ENCODE data around the gene GSTM5. TPM values are rescaled to one million over a fixed set of nuclear protein-coding genes. Genes with fewer than 3 reads are reported as not detected.

Gene GSTM5
- total and polyA plus RNA-seq, 4 donors = 0.59 to 2.8 (median 1.3) TPM

- H3K9ac ChIP-seq (ENCODE audit: low read depth in 1 of 2, low read length in 2 of 2) = no peak overlapping the region
- no peaks in the 10 kb centered on the region for H3K9me3 ChIP-seq (ENCODE audit: control insufficient read depth in 4 of 4, low read length in 3 of 4)
- TF ChIP-seq YY1 (IDR thresholded peaks at IDR 0.05) (no peak), ZBTB33 (IDR thresholded peaks at IDR 0.05) (no peak), RXRA (IDR thresholded peaks at IDR 0.05) (no peak), HNF4A (conservative IDR thresholded peaks at IDR 0.05) (no peak), ATF3 (IDR thresholded peaks at IDR 0.05) (no peak), NR2F2 (IDR thresholded peaks at IDR 0.05) (no peak), FOXA1 (IDR thresholded peaks at IDR 0.05) (no peak), FOXA2 (IDR thresholded peaks at IDR 0.05) (no peak), TAF1 (conservative IDR thresholded peaks at IDR 0.05) (no peak), RAD21 (IDR thresholded peaks at IDR 0.05) (no peak), REST (IDR thresholded peaks at IDR 0.05) (no peak), JUND (IDR thresholded peaks at IDR 0.05) (no peak)
- no peak overlapping the region for H3K27ac ChIP-seq (ENCODE audit: low read depth in 1 of 2, low read length in 2 of 2)
- H3K36me3 ChIP-seq (ENCODE audit: control insufficient read depth in 4 of 4, insufficient read depth in 3 of 4, low read depth in 1 of 4, low read length in 3 of 4) = no peaks in the 10 kb centered on the region
- DNase-seq (ENCODE audit: low spot score) = no peak
- peaks cover 0 to 5% (median 2%) of the 10 kb centered on the region in 4 donors for H3K4me1 ChIP-seq (ENCODE audit: control insufficient read depth in 4 of 4, insufficient read depth in 4 of 4, low read length in 3 of 4)
- H3K27me3 ChIP-seq (ENCODE audit: control insufficient read depth in 4 of 4, insufficient read depth in 4 of 4, low read length in 3 of 4) = no peaks in the 10 kb centered on the region
- WGBS = 73% methylated on average over 11 of the region's 11 CpGs
- no peak overlapping the region for H3K4me3 ChIP-seq (ENCODE audit: low read depth in 1 of 3, low read length in 3 of 3)
Observed at GRCh38 chr1:109762821-109763645, 51.0 kb downstream of the GSTM5 start.

- Histone ChIP-seq H3K36me3 (ENCODE audit: control insufficient read depth in 4 of 4, insufficient read depth in 3 of 4, low read depth in 1 of 4, low read length in 3 of 4) (no peaks in the 10 kb centered on the region), H3K9ac (ENCODE audit: low read depth in 1 of 2, low read length in 2 of 2) (no peak within 1 kb of the TSS), H3K27ac (ENCODE audit: low read depth in 1 of 2, low read length in 2 of 2) (no peak within 1 kb of the TSS), H3K9me3 (ENCODE audit: control insufficient read depth in 4 of 4, low read length in 3 of 4) (no peaks in the 10 kb centered on the region), H3K27me3 (ENCODE audit: control insufficient read depth in 4 of 4, insufficient read depth in 4 of 4, low read length in 3 of 4) (no peaks in the 10 kb centered on the region), H3K4me1 (ENCODE audit: control insufficient read depth in 4 of 4, insufficient read depth in 4 of 4, low read length in 3 of 4) (peaks cover 0 to 5% (median 2%) of the 10 kb centered on the region in 4 donors), H3K4me3 (ENCODE audit: low read depth in 1 of 3, low read length in 3 of 3) (no peak within 1 kb of the TSS)
- TF ChIP-seq SP1 (IDR thresholded peaks at IDR 0.05) (peak; percentile 70), RAD21 (IDR thresholded peaks at IDR 0.05) (peak in 1 of 2 donors; percentile 14), FOXA1 (IDR thresholded peaks at IDR 0.05) (no peak), HNF4A (conservative IDR thresholded peaks at IDR 0.05) (peak; percentile 68 to 85), JUND (IDR thresholded peaks at IDR 0.05) (no peak), HNF4G (IDR thresholded peaks at IDR 0.05) (peak; percentile 70)
- no peak for DNase-seq (ENCODE audit: low spot score)
- WGBS = 60% methylated on average over 11 of the region's 11 CpGs
Observed at GRCh38 chr1:109763646-109764415, 51.8 kb downstream of the GSTM5 start, which contains the start of gene EPS8L3. TSS of gene EPS8L3 (minus strand) at chr1:109763923. CDS start at chr1:109761749, 2,174 bp downstream.

All from liver (tissue), 9 donors.